Left ventricle myocardium superior (tissue), 1 donor: Measurements from ENCODE around the gene CTIF. TPM values are rescaled to one million over a fixed set of nuclear protein-coding genes. Genes with fewer than 3 reads are reported as not detected.

Experiments
- ATAC-seq: fragments of 200-7000 bp; cut with Tn5 transposase; one replicate; pipeline ENCODE4 v1.9.1; 2020; ENCODE audit warnings: mild to moderate bottlenecking, moderate library complexity
- DNase-seq: peaks from one replicate; pipeline ENCODE4 v3.0.0-alpha.2; 2020
- intact Hi-C: fragments of 100-400 bp; cut with micrococcal nuclease; formaldehyde crosslinking; loops from one replicate; pipeline ENCODE4 v1.11.0; 2022
- total RNA-seq: library from RNA; stranded (reverse); fragmentation: NEBNext Ultra II Directional; extraction: Animal tissue kit (Norgen Biotek cat#: 25700); gene quantifications from one replicate; pipeline ENCODE4 v1.2.1, GENCODE V29; 2021
- donor health status: DM: no; HTN: yes; CAD: no; lungs with severe emphysema.

The CTIF gene
- total RNA-seq, 1 donor from 2014 or later: 59.9 TPM

DNA sequence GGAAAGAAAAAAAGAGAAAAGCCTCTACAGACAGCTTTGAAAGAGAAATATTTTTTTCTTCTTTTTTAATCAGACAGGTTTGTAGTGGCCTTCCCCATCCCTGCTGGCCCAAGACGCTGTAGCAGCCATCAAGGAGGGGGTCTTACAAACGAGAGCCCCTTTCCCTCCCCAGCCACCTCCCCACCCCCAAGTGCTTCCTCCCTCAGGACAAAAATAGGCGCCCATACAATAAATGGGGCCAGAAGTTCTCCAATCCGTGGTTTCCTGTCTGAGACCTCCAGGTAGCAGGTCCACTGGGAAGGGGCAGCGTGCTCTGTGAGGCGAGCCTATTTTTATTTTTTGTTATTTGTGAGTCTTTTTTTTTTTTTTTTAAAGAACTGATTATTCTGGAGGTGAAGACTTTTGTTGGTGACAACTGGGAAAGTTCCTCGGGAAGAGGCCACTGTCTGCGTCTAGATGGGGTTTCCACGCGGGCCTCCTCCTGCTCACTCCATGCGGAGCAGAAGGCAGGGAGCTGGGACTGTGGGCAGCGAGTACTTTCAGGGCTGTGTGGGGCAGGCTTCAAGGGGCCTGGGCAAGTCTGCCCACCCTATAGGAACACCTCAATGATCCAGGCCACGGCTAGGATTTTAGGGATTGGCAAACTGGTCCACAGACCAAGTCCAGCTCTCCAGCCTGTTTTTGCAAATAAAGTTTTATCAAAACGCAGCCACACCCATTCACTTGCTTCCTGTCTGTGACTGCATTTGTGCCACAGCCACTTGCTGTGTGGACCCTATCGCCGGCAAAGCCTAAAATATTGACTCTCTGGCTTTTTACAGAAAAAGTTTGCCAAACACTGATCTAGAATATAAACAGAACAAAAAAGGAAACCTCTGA lies 139.6 kb downstream of the CTIF start:
- DNase-seq (no peak), ATAC-seq (no peak)
- intact Hi-C loops: loop anchor here (10.0 kb wide), 1 partner anchor 736 kb away; no protein-coding TSS in a partner anchor

GRCh38 chr18:48679236-48679635 lies 140.4 kb downstream of the CTIF start:
- intact Hi-C loops: loop anchor here (10.0 kb wide), 1 partner anchor 736 kb away; no protein-coding TSS in a partner anchor
- ATAC-seq: no peak
- DNase-seq: no peak

- intact Hi-C loops: no loop called here
- DNase-seq (peak; percentile 87), ATAC-seq (peak; percentile 92)
These were observed 141.8 kb downstream of the CTIF start for GRCh38 chr18:48680339-48681250.

GRCh38 chr18:48682768-48683167 lies 143.9 kb downstream of the CTIF start:
- no peak for DNase-seq
- intact Hi-C loops: no loop called here
- no peak for ATAC-seq

GRCh38 chr18:48683197-48683596 lies 144.4 kb downstream of the CTIF start:
- ATAC-seq (no peak), DNase-seq (no peak)
- intact Hi-C loops: no loop called here

GRCh38 chr18:48683661-48684060 lies 144.8 kb downstream of the CTIF start:
- no peak for DNase-seq
- intact Hi-C loops: no loop called here
- ATAC-seq: no peak

GRCh38 chr18:48687346-48688042 lies 148.7 kb downstream of the CTIF start:
- ATAC-seq (peak; percentile 24), DNase-seq (no peak)
- intact Hi-C loops: no loop called here

GRCh38 chr18:48688961-48689360 lies 150.1 kb downstream of the CTIF start:
- no peak for ATAC-seq
- intact Hi-C loops: no loop called here
- DNase-seq: no peak

DNA sequence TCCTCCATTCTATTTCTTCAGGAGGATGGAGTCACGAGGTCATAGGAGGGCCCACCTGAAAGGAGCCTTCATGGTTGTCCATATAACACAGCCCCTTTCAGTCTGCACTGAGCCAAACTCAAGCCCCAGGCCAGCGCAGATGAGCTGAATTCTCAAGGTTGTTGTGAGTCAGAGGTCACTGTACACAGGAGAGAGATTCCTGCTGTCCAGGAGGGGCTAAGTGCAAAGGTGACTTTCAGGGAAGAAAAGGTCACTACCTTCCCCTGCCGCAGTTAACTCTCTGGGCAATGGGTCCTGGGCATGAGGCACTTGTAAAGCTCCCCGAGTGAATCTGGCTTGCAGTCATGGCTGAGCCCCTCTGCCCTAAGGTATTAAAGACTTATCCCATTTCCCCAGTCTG lies 150.7 kb downstream of the CTIF start:
- intact Hi-C loops: no loop called here
- DNase-seq (no peak), ATAC-seq (no peak)

- DNase-seq: no peak
- intact Hi-C loops: no loop called here
These were observed 151.7 kb downstream of the CTIF start for GRCh38 chr18:48690494-48690893.

GRCh38 chr18:48693006-48693405 lies 154.2 kb downstream of the CTIF start:
- DNase-seq (no peak), ATAC-seq (peak; percentile 51)
- intact Hi-C loops: no loop called here

More at GRCh38 chr18:48690494-48690893, 151.7 kb downstream of the CTIF start:
- ATAC-seq: no peak

GRCh38 chr18:48693625-48694262 lies 154.9 kb downstream of the CTIF start:
- ATAC-seq (no peak), DNase-seq (no peak)
- intact Hi-C loops: no loop called here

DNA sequence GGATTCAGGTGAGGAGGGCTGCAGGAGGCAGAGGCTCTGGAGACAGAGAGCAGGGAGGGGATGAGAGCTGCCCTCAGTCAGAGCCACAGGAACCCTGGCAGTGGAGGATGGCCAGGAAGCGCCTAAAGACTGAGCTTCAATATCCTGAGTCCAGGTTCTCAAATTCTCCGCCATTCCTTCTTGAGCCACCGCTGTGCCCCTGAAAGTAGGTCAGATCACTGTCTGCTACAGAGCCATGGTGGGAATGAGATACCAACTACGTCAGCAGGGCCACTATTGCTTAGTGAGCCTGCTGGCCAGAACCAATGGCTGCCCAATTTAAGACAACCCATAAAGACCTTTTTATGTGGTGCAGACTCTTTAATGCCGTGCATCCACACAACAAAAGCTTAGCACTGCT lies 155.5 kb downstream of the CTIF start:
- no peak for ATAC-seq
- intact Hi-C loops: no loop called here
- DNase-seq: no peak

DNA sequence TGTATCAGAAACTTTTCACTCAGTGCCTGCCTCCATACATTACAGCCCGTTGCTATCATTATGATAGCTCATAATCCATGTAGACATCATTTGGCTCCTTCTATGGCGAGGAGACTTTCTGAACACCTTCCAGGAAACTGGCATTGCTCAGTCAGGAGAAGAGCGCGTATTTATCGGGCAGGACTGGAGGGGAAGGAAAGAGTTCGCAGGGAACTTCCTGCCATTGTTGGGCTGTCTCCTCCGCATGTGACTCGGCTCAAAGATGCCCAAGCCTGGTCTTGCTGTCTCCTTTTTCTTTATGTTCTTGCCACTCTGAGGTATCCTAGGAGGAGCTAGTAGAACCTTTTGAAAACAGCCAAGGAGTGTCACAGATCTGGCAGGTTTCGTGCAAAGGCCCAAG lies 156.8 kb downstream of the CTIF start:
- ATAC-seq (no peak), DNase-seq (no peak)
- intact Hi-C loops: no loop called here

DNA sequence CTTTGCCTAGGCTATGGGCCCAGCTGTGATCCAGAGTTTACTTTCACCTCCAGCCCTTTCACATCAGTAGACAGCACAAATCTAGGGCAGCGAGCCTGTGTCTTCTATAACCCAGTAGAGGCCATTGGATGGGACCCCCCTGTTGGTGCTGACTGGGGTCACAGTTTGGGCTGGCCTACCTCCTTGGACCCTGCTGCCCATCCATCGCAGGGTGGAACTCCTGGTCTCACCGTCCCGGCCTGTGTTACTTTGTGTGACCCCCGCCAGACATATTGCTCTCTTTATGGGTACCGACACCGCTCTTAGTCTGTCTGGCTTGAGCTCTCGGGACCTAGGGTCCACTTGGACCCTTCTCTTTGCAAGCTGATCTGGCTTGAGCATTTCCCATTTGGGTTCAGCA lies 157.4 kb downstream of the CTIF start:
- intact Hi-C loops: no loop called here
- ATAC-seq (no peak), DNase-seq (no peak)

DNA sequence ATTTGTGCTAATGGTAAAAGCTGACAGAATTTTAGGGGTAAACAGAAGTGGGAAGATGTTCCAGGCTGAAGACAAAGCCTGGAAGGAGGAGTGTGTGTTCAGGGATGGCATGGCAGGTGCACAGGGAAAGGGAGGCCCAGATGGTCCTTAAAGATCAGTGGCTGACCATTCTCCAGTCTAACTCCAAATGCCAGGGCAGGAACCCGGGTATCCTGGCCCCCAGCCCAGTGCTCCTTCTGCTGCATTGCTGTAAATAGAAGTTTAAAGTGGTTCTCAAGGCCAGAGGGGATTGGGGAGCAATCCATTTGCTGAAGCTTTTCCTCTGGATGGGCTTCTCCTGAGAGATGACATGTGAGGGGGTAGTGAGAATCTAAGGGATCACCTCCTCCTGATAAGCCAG lies 158.6 kb downstream of the CTIF start:
- ATAC-seq (no peak), DNase-seq (no peak)
- intact Hi-C loops: no loop called here

DNA sequence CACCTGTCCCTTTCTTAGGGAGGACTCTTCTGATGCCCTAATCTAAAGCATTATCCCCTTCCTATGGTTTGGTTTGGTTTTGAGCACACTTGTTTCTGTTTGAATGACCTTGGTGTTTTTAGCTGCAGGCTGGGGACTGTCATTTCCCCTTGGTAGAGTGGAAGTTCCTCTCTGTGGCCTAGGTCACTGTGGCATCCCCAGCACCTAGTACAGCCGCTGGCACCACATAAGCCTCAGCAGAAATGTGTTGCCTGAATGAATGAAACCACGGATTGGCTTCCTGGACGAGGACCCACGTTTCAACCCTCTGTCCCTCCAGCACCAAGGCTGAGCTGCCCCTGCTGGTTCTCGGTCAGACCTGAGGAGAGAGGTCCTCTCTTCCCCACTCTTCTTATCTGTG lies 159.9 kb downstream of the CTIF start:
- no peak for ATAC-seq
- intact Hi-C loops: no loop called here
- no peak for DNase-seq

DNA sequence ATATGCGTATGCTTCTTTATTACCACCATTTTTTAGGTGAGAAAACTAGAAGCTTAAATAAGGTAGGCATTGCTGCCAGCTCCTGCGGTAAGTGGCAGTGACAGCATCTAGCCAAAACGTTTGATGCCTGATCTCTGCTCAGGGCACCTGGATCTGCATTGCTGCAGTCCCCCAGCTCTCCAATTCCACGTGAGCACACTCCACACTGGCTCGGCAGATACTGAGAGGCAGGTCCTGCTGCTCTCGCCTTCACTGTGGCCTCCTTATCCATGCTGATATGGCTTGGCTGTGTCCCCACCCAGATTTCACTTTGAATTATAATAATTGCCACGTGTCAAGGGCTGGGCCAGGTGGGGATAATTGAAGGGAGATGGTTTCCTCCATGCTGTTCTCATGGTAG lies 160.9 kb downstream of the CTIF start:
- peak; percentile 40 for ATAC-seq
- intact Hi-C loops: no loop called here
- DNase-seq: no peak

GRCh38 chr18:48700446-48700845 lies 161.6 kb downstream of the CTIF start:
- ATAC-seq (no peak), DNase-seq (no peak)
- intact Hi-C loops: no loop called here
